ENCODE results near the gene EOLA1.
"Not testable (repeated sequence)": the region's sequence is repeated elsewhere in the genome, so short reads cannot be mapped to it uniquely, and the experiment has no call there.

The EOLA1 gene

GRCh38 chrX:149540621-149541520, at the start of gene EOLA1:
Gene EOLA1, plus strand, starts transcription at chrX:149541012. Its CDS starts 4,619 bp downstream, at chrX:149545631.
- peak; percentile 87 for DNase-seq (ENCODE audit: low read depth)

- no peak for DNase-seq (ENCODE audit: low read depth)
These were observed 49.0 kb upstream of the EOLA1 start for GRCh38 chrX:149491812-149492211.

GRCh38 chrX:149493567-149494562, 46.9 kb upstream of the EOLA1 start:
- DNase-seq (ENCODE audit: low read depth), result no peak

- no peak for DNase-seq (ENCODE audit: low read depth)
These were observed 45.8 kb upstream of the EOLA1 start for GRCh38 chrX:149494844-149495565.

GRCh38 chrX:149495573-149496071, 45.2 kb upstream of the EOLA1 start:
- no peak for DNase-seq (ENCODE audit: low read depth)

- no peak for DNase-seq (ENCODE audit: low read depth)
These were observed 43.8 kb upstream of the EOLA1 start for GRCh38 chrX:149497054-149497453.

GRCh38 chrX:149497626-149498025, 43.2 kb upstream of the EOLA1 start:
- DNase-seq (ENCODE audit: low read depth), result no peak

- DNase-seq (ENCODE audit: low read depth), result no peak
These were observed 42.0 kb upstream of the EOLA1 start for GRCh38 chrX:149498767-149499166.

- no peak for DNase-seq (ENCODE audit: low read depth)
These were observed 41.0 kb upstream of the EOLA1 start for GRCh38 chrX:149499766-149500165.

- DNase-seq (ENCODE audit: low read depth), result not testable (repeated sequence)
These were observed 37.9 kb upstream of the EOLA1 start for GRCh38 chrX:149502923-149503322.

GRCh38 chrX:149503446-149503845, 37.4 kb upstream of the EOLA1 start:
- DNase-seq (ENCODE audit: low read depth), result peak; percentile 69

GRCh38 chrX:149504226-149504914, 36.4 kb upstream of the EOLA1 start:
- peak; percentile 57 for DNase-seq (ENCODE audit: low read depth)

- peak; percentile 79 for DNase-seq (ENCODE audit: low read depth)
These were observed 35.7 kb upstream of the EOLA1 start, which contains the start of gene IDS for GRCh38 chrX:149504915-149505651. Gene IDS, minus strand, starts transcription at chrX:149505306. Its CDS starts 169 bp downstream, at chrX:149505137.

GRCh38 chrX:149505671-149506070, 35.1 kb upstream of the EOLA1 start:
- DNase-seq (ENCODE audit: low read depth), result no peak

- no peak for DNase-seq (ENCODE audit: low read depth)
These were observed 34.5 kb upstream of the EOLA1 start for GRCh38 chrX:149506349-149506748.

GRCh38 chrX:149508467-149508866, 32.3 kb upstream of the EOLA1 start:
- no peak for DNase-seq (ENCODE audit: low read depth)

- DNase-seq (ENCODE audit: low read depth), result no peak
These were observed 30.4 kb upstream of the EOLA1 start for GRCh38 chrX:149510386-149510785.

- no peak for DNase-seq (ENCODE audit: low read depth)
These were observed 29.7 kb upstream of the EOLA1 start for GRCh38 chrX:149511081-149511480.

- DNase-seq (ENCODE audit: low read depth), result peak; percentile 33
These were observed 28.5 kb upstream of the EOLA1 start for GRCh38 chrX:149512225-149512885.
